Nephron (organoid): ENCODE measurements around the gene CHMP3.

Experiments used
- H3K27ac Mint-ChIP-seq, 3 experiments: 2 replicates each; pipeline ENCODE4 v1.8.0; 2020; ENCODE audit warnings: mixed read lengths in 3 of 3, mild to moderate bottlenecking in 2 of 3, moderate library complexity in 1 of 3
- H3K27me3 Mint-ChIP-seq: 2 replicates; pipeline ENCODE4 v1.8.0; 2021; ENCODE audit warnings: low read depth, mild to moderate bottlenecking, moderate library complexity, mixed read lengths
- H3K36me3 Mint-ChIP-seq: 2 replicates; pipeline ENCODE4 v1.8.0; 2020; ENCODE audit warnings: low read depth, mixed read lengths
- H3K4me1 Mint-ChIP-seq: 2 replicates; pipeline ENCODE4 v1.8.0; 2020; ENCODE audit warnings: mixed read lengths
- H3K4me3 Mint-ChIP-seq, 3 experiments: 2 replicates each; pipeline ENCODE4 v1.8.0; 2020; ENCODE audit warnings: mild to moderate bottlenecking in 3 of 3, mixed read lengths in 3 of 3, moderate library complexity in 2 of 3
- H3K9me3 Mint-ChIP-seq: 2 replicates; pipeline ENCODE4 v1.8.0; 2020; ENCODE audit warnings: mixed read lengths
- CTCF ChIP-seq, 3 experiments: fragments of 200-600 bp; sonication (generic); IDR thresholded peaks; one replicate each; pipeline ENCODE4 v1.5.0; 2021; ENCODE audit warnings: antibody characterized with exemption in 3 of 3; ENCODE audit not compliant: unreplicated experiment in 3 of 3

The CHMP3 gene

GRCh38 chr2:86562922-86563649, at the start of gene CHMP3:
Gene CHMP3, minus strand, starts transcription at chr2:86563443. Its CDS starts 95 bp downstream, at chr2:86563348.
- Mint-ChIP-seq H3K27me3 (no peaks in the 10 kb centered on the region), H3K4me3 (peak within 1 kb of the TSS; percentile 95 to 98 (median 98))

GRCh38 chr2:86610871-86611270, 47.6 kb upstream of the CHMP3 start:
- H3K4me3 Mint-ChIP-seq = no peak overlapping the region
- H3K9me3 Mint-ChIP-seq = no peaks in the 10 kb centered on the region
- H3K27me3 Mint-ChIP-seq = no peaks in the 10 kb centered on the region
- no peak for TF ChIP-seq CTCF (IDR thresholded peaks at IDR 0.05; ENCODE audit: unreplicated experiment in 3 of 3)
- H3K4me1 Mint-ChIP-seq = no peaks in the 10 kb centered on the region
- H3K27ac Mint-ChIP-seq = no peak overlapping the region
- peaks cover 59% of the 10 kb centered on the region for H3K36me3 Mint-ChIP-seq

More at GRCh38 chr2:86562922-86563649, at the start of gene CHMP3:
- H3K27ac Mint-ChIP-seq = peak within 1 kb of the TSS; percentile 97 to 99 (median 99)
- H3K9me3 Mint-ChIP-seq = peaks cover 4% of the 10 kb centered on the region
- peaks cover 40% of the 10 kb centered on the region for H3K4me1 Mint-ChIP-seq
- no peak for TF ChIP-seq CTCF (IDR thresholded peaks at IDR 0.05; ENCODE audit: unreplicated experiment in 3 of 3)
- H3K36me3 Mint-ChIP-seq = peaks cover 8% of the 10 kb centered on the region

- Mint-ChIP-seq H3K4me3 (no peak overlapping the region), H3K4me1 (no peaks in the 10 kb centered on the region), H3K27me3 (no peaks in the 10 kb centered on the region), H3K9me3 (no peaks in the 10 kb centered on the region), H3K27ac (no peak overlapping the region), H3K36me3 (peaks cover 68% of the 10 kb centered on the region)
- TF ChIP-seq CTCF (IDR thresholded peaks at IDR 0.05; ENCODE audit: unreplicated experiment in 3 of 3) = no peak
These were observed 45.7 kb upstream of the CHMP3 start for GRCh38 chr2:86608832-86609410.

GRCh38 chr2:86603905-86604304, 40.7 kb upstream of the CHMP3 start:
- H3K4me3 Mint-ChIP-seq = no peak overlapping the region
- peaks cover 53% of the 10 kb centered on the region for H3K36me3 Mint-ChIP-seq
- H3K9me3 Mint-ChIP-seq = no peaks in the 10 kb centered on the region
- no peaks in the 10 kb centered on the region for H3K27me3 Mint-ChIP-seq
- no peaks in the 10 kb centered on the region for H3K4me1 Mint-ChIP-seq
- H3K27ac Mint-ChIP-seq = no peak overlapping the region
- TF ChIP-seq CTCF (IDR thresholded peaks at IDR 0.05; ENCODE audit: unreplicated experiment in 3 of 3) = no peak

GRCh38 chr2:86598966-86599365, 35.7 kb upstream of the CHMP3 start:
- Mint-ChIP-seq H3K4me1 (peaks cover 22% of the 10 kb centered on the region), H3K4me3 (no peak overlapping the region), H3K9me3 (no peaks in the 10 kb centered on the region), H3K27me3 (no peaks in the 10 kb centered on the region), H3K27ac (no peak overlapping the region), H3K36me3 (peaks cover 21% of the 10 kb centered on the region)
- TF ChIP-seq CTCF (IDR thresholded peaks at IDR 0.05; ENCODE audit: unreplicated experiment in 3 of 3) = no peak

GRCh38 chr2:86596118-86596517, 32.9 kb upstream of the CHMP3 start:
- H3K9me3 Mint-ChIP-seq = peaks cover 2% of the 10 kb centered on the region

More at GRCh38 chr2:86596118-86596517, 32.9 kb upstream of the CHMP3 start:
- TF ChIP-seq CTCF (IDR thresholded peaks at IDR 0.05; ENCODE audit: unreplicated experiment in 3 of 3) = no peak
- H3K4me3 Mint-ChIP-seq = no peak overlapping the region
- no peaks in the 10 kb centered on the region for H3K27me3 Mint-ChIP-seq
- peak overlapping the region in 1 of 3 experiments; percentile 36 for H3K27ac Mint-ChIP-seq
- H3K4me1 Mint-ChIP-seq = peaks cover 30% of the 10 kb centered on the region
- no peaks in the 10 kb centered on the region for H3K36me3 Mint-ChIP-seq
